GM12873 (cell line): ENCODE data around the gene ZNF536.

Source experiments
- TF ChIP-seq, protein P1 (sequence below): IDR thresholded peaks from 2 replicates; pipeline ENCODE4 v1.5.1; 2012; ENCODE audit warnings: low read depth, mild to moderate bottlenecking, moderate library complexity, low read length, control low read depth; ENCODE audit not compliant: insufficient read depth; ENCODE audit errors: missing control alignments

Gene ZNF536

GRCh38 chr19:30441011-30441410, 68.8 kb downstream of the ZNF536 start:
- TF ChIP-seq, protein P1, sequence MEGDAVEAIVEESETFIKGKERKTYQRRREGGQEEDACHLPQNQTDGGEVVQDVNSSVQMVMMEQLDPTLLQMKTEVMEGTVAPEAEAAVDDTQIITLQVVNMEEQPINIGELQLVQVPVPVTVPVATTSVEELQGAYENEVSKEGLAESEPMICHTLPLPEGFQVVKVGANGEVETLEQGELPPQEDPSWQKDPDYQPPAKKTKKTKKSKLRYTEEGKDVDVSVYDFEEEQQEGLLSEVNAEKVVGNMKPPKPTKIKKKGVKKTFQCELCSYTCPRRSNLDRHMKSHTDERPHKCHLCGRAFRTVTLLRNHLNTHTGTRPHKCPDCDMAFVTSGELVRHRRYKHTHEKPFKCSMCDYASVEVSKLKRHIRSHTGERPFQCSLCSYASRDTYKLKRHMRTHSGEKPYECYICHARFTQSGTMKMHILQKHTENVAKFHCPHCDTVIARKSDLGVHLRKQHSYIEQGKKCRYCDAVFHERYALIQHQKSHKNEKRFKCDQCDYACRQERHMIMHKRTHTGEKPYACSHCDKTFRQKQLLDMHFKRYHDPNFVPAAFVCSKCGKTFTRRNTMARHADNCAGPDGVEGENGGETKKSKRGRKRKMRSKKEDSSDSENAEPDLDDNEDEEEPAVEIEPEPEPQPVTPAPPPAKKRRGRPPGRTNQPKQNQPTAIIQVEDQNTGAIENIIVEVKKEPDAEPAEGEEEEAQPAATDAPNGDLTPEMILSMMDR, result no peak

DNA sequence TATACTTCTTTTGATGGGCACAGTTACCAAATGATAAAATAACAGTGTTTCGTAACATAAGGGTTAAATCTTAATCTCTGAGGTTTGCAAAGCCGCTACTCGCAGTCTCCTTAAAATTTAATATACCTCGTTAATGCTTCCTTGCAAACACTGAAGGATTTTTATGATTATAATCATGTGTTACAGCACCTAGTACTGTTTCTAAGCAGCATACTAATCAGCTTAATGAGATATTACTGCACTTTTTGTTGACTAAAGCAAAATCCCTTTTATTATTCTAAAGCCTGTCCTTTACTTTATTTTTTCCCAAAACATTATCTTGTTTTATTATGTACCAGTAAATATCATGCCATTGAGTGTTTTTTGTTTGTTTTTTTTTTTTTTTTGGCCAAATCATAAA, 70.5 kb downstream of the ZNF536 start:
- TF ChIP-seq, protein P1, result no peak

- TF ChIP-seq, protein P1, result no peak
Observed at GRCh38 chr19:30443531-30444252, 71.5 kb downstream of the ZNF536 start.

DNA sequence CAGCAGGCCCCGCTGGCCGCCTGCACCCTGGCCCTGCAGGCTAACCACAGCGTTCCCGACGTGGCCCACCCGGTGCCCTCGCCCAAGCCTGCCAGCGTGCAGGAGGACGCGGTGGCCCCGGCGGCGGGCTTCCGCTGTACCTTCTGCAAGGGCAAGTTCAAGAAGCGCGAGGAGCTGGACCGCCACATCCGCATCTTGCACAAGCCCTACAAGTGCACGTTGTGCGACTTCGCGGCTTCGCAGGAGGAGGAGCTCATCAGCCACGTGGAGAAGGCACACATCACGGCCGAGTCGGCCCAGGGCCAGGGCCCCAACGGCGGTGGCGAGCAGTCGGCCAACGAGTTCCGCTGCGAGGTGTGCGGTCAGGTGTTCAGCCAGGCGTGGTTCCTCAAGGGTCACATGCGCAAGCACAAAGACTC, 72.1 kb downstream of the ZNF536 start:
- TF ChIP-seq, protein P1, result no peak

GRCh38 chr19:30444686-30445232, 72.6 kb downstream of the ZNF536 start:
- TF ChIP-seq, protein P1, result no peak

- TF ChIP-seq, protein P1, result no peak
Observed at GRCh38 chr19:30445385-30445784, 73.2 kb downstream of the ZNF536 start.

GRCh38 chr19:30446850-30447552, 74.8 kb downstream of the ZNF536 start:
- TF ChIP-seq, protein P1, result no peak
